Stimulated activated CD8-positive, alpha-beta memory T cell treated with anti-CD3 and anti-CD28 coated beads, Interleukin-2, amount 100 ng/mL, for 1 hour (primary cell): ENCODE data around the gene ICA1.
"Not testable (repeated sequence)": the region's sequence is repeated elsewhere in the genome, so short reads cannot be mapped to it uniquely, and the experiment has no call there.

ENCODE experiments used
- DNase-seq, 2 donors: peaks; one replicate each; pipeline ENCODE4 v3.0.0-alpha.2; 2020; ENCODE audit warnings: low read depth in 2 of 2

The ICA1 gene

GRCh38 chr7:8263048-8263447, 1.1 kb upstream of the ICA1 start:
- no peak for DNase-seq

- DNase-seq = no peak
Measured at GRCh38 chr7:8260871-8261694, 884 bp downstream of the ICA1 start.

- no peak for DNase-seq
Measured at GRCh38 chr7:8259586-8260222, 2.3 kb downstream of the ICA1 start.

GRCh38 chr7:8258734-8259133, 3.2 kb downstream of the ICA1 start:
- DNase-seq = no peak

GRCh38 chr7:8258166-8258565, 3.8 kb downstream of the ICA1 start:
- DNase-seq = no peak

GRCh38 chr7:8255680-8256655, 6.0 kb downstream of the ICA1 start:
- no peak for DNase-seq

- DNase-seq = no peak
Measured at GRCh38 chr7:8254667-8255066, 7.3 kb downstream of the ICA1 start.

- no peak for DNase-seq
Measured at GRCh38 chr7:8254215-8254614, 7.8 kb downstream of the ICA1 start.

- DNase-seq = no peak
Measured at GRCh38 chr7:8251195-8251594, 10.8 kb downstream of the ICA1 start.

GRCh38 chr7:8250547-8250946, 11.4 kb downstream of the ICA1 start:
- DNase-seq = no peak

- no peak for DNase-seq
Measured at GRCh38 chr7:8249121-8249520, 12.8 kb downstream of the ICA1 start.

GRCh38 chr7:8246020-8246419, 15.9 kb downstream of the ICA1 start:
- no peak for DNase-seq

GRCh38 chr7:8245032-8245431, 16.9 kb downstream of the ICA1 start:
- not testable (repeated sequence) for DNase-seq

GRCh38 chr7:8243059-8243458, 18.9 kb downstream of the ICA1 start:
- DNase-seq = not testable (repeated sequence)

- not testable (repeated sequence) for DNase-seq
Measured at GRCh38 chr7:8239702-8240362, 22.1 kb downstream of the ICA1 start.

GRCh38 chr7:8236780-8237407, 25.1 kb downstream of the ICA1 start:
- no peak for DNase-seq

GRCh38 chr7:8232999-8233847, 28.7 kb downstream of the ICA1 start:
- no peak for DNase-seq

GRCh38 chr7:8229927-8230326, 32.0 kb downstream of the ICA1 start:
- no peak for DNase-seq

- DNase-seq = no peak
Measured at GRCh38 chr7:8228766-8229674, 32.9 kb downstream of the ICA1 start.
